ENCODE measurements around the gene WDR86.

WDR86 gene

GRCh38 chr7:151378496-151379192, 31.2 kb downstream of the WDR86 start:
- no peak for DNase-seq

- no peak for DNase-seq
These were observed 31.8 kb downstream of the WDR86 start for GRCh38 chr7:151378011-151378410.

GRCh38 chr7:151377406-151377805, 32.4 kb downstream of the WDR86 start:
- no peak for DNase-seq

GRCh38 chr7:151376218-151376902, 33.5 kb downstream of the WDR86 start:
- DNase-seq: no peak

- DNase-seq: no peak
These were observed 34.2 kb downstream of the WDR86 start for GRCh38 chr7:151375530-151376217.

GRCh38 chr7:151374726-151375125, 35.1 kb downstream of the WDR86 start:
- DNase-seq: no peak

- no peak for DNase-seq
These were observed 35.7 kb downstream of the WDR86 start for GRCh38 chr7:151374139-151374538.

- DNase-seq: no peak
These were observed 36.2 kb downstream of the WDR86 start for GRCh38 chr7:151373599-151373998.

- DNase-seq: no peak
These were observed 37.1 kb downstream of the WDR86 start for GRCh38 chr7:151372612-151373265.

GRCh38 chr7:151371266-151371665, 38.6 kb downstream of the WDR86 start:
- DNase-seq: no peak

- DNase-seq: peak; percentile 67
These were observed 41.7 kb downstream of the WDR86 start for GRCh38 chr7:151368136-151368571.

- no peak for DNase-seq
These were observed 42.6 kb downstream of the WDR86 start for GRCh38 chr7:151367284-151367683.

GRCh38 chr7:151366880-151367222, 43.0 kb downstream of the WDR86 start:
- DNase-seq: no peak

- DNase-seq: no peak
These were observed 43.5 kb downstream of the WDR86 start for GRCh38 chr7:151366166-151366879.

- DNase-seq: no peak
These were observed 46.7 kb downstream of the WDR86 start for GRCh38 chr7:151363182-151363581.

GRCh38 chr7:151361193-151361959, 48.5 kb downstream of the WDR86 start:
- no peak for DNase-seq

GRCh38 chr7:151352512-151352911, 57.3 kb downstream of the WDR86 start:
- DNase-seq: no peak

- DNase-seq: no peak
These were observed 57.9 kb downstream of the WDR86 start for GRCh38 chr7:151351967-151352366.

GRCh38 chr7:151351027-151351426, 58.8 kb downstream of the WDR86 start:
- peak; percentile 9 for DNase-seq

- no peak for DNase-seq
These were observed 60.4 kb downstream of the WDR86 start for GRCh38 chr7:151349507-151349853.

GRCh38 chr7:151348970-151349369, 60.9 kb downstream of the WDR86 start:
- DNase-seq: no peak

GRCh38 chr7:151347200-151347599, 62.6 kb downstream of the WDR86 start:
- no peak for DNase-seq
